ENCODE results near the gene IP6K3.

Gene IP6K3

DNA sequence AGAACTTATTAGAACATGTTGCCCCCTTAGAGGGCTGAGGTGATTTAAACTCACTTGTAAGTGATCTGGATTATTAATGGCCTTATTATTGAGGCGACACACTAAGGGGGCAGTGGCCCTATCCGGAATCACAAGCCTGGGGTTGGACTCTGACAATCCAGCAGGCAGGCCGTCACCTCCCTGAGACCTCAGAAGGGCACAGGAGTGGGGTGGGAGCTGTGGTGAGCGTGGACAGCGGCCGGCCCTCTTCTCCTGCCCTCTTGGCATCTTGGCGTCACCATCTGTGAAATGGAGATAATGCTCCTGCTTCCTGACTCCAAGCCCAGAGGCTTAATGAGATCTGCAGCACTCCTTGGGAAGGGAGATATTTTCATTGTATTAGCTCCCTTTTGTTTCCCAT, 19.6 kb downstream of the IP6K3 start:
- no peak overlapping the region for H3K4me3 ChIP-seq (ENCODE audit: low read length)
- no peaks in the 10 kb centered on the region for H3K4me1 ChIP-seq (ENCODE audit: low read length)
- no peaks in the 10 kb centered on the region for H3K9me3 ChIP-seq (ENCODE audit: insufficient read depth, low read length)
- TF ChIP-seq, protein P1, sequence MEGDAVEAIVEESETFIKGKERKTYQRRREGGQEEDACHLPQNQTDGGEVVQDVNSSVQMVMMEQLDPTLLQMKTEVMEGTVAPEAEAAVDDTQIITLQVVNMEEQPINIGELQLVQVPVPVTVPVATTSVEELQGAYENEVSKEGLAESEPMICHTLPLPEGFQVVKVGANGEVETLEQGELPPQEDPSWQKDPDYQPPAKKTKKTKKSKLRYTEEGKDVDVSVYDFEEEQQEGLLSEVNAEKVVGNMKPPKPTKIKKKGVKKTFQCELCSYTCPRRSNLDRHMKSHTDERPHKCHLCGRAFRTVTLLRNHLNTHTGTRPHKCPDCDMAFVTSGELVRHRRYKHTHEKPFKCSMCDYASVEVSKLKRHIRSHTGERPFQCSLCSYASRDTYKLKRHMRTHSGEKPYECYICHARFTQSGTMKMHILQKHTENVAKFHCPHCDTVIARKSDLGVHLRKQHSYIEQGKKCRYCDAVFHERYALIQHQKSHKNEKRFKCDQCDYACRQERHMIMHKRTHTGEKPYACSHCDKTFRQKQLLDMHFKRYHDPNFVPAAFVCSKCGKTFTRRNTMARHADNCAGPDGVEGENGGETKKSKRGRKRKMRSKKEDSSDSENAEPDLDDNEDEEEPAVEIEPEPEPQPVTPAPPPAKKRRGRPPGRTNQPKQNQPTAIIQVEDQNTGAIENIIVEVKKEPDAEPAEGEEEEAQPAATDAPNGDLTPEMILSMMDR (IDR thresholded peaks at IDR 0.05; ENCODE audit: low read depth, low read length), result no peak
- TF ChIP-seq EZH2phosphoT487 (IDR thresholded peaks at IDR 0.05; ENCODE audit: low read depth), result no peak
- H3K4me2 ChIP-seq (ENCODE audit: low read length), result no peak overlapping the region
- peaks cover 25% of the 10 kb centered on the region for H3K27me3 ChIP-seq (ENCODE audit: low read depth, low read length)
- no peak overlapping the region for H2AFZ ChIP-seq (ENCODE audit: low read depth, low read length)
- H4K20me1 ChIP-seq (ENCODE audit: insufficient read depth, low read length), result no peaks in the 10 kb centered on the region
- no peak overlapping the region for H3K27ac ChIP-seq (ENCODE audit: low read length)
- H3K9ac ChIP-seq (ENCODE audit: low read length), result no peak overlapping the region
- H3K79me2 ChIP-seq (ENCODE audit: low read length), result no peaks in the 10 kb centered on the region
- no peaks in the 10 kb centered on the region for H3K36me3 ChIP-seq (replicated peaks; ENCODE audit: low read depth, low read length)

DNA sequence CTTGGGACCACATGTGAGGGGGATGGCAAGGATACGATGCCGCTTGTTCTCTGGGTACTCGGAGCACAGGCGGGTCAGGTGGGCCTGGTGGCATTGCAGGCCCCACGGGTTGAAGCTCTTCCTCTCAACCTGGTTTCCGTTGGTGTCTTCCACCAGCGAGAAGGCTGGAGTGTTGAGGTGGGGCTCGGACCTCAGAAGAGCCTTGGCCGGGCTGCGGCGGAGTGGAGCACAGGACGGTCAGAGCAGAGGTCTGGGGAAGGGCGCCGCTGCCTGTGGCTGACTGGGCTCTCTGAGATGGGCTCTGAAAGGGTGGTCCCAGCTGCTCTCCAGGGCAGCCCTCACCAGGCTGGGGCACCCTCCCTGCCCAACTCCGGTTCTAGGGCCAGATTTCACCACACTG, 20.0 kb downstream of the IP6K3 start:
- no peaks in the 10 kb centered on the region for H3K36me3 ChIP-seq (replicated peaks; ENCODE audit: low read depth, low read length)
- peaks cover 27% of the 10 kb centered on the region for H3K27me3 ChIP-seq (ENCODE audit: low read depth, low read length)
- no peak overlapping the region for H3K4me2 ChIP-seq (ENCODE audit: low read length)
- H3K79me2 ChIP-seq (ENCODE audit: low read length), result no peaks in the 10 kb centered on the region
- H3K9ac ChIP-seq (ENCODE audit: low read length), result no peak overlapping the region
- H3K4me1 ChIP-seq (ENCODE audit: low read length), result no peaks in the 10 kb centered on the region
- no peaks in the 10 kb centered on the region for H4K20me1 ChIP-seq (ENCODE audit: insufficient read depth, low read length)
- H2AFZ ChIP-seq (ENCODE audit: low read depth, low read length), result no peak overlapping the region
- no peaks in the 10 kb centered on the region for H3K9me3 ChIP-seq (ENCODE audit: insufficient read depth, low read length)
- TF ChIP-seq, protein P1 (IDR thresholded peaks at IDR 0.05; ENCODE audit: low read depth, low read length), result no peak
- no peak for TF ChIP-seq EZH2phosphoT487 (IDR thresholded peaks at IDR 0.05; ENCODE audit: low read depth)
- no peak overlapping the region for H3K4me3 ChIP-seq (ENCODE audit: low read length)
- H3K27ac ChIP-seq (ENCODE audit: low read length), result no peak overlapping the region

DNA sequence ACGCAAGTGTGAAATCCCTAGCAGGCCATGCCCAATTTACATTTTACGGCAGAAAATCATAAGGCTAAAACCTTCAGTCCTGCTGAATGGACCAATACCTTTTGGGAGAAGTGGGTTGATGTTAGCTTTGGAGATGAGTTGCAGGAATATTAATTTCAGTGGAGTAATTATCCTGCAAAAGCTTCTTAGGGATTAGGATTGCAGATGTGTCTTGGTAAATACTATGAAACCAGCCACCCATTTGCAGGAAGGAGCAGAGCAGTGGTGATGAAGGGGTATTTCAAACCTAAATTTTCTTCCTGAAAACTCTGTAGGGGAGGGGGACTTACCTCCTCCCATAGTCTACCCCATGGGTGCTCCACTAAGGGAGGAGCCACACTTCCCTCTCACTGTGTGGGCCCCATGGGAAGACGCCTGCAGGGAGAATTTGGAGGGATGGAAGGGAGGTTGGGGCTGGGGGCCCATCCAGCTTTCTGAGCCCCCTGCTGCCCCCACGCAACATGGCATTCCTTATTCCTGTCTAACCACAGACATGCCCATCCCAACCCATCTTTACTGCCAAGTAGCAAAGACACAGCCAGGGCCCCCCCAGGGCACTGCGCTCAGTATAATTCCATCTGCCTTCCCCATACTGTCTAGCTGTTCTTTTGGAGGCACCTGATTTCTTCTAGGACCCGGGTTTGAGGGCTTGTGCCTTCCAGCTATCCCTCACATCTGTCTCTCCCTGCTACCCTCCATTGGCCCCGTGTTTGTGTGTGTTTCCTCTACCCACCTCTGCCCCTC, 20.6 kb downstream of the IP6K3 start:
- Histone ChIP-seq H3K27me3 (ENCODE audit: low read depth, low read length) (peaks cover 27% of the 10 kb centered on the region), H2AFZ (ENCODE audit: low read depth, low read length) (no peak overlapping the region), H3K4me3 (ENCODE audit: low read length) (no peak overlapping the region), H4K20me1 (ENCODE audit: insufficient read depth, low read length) (no peaks in the 10 kb centered on the region), H3K79me2 (ENCODE audit: low read length) (no peaks in the 10 kb centered on the region), H3K4me2 (ENCODE audit: low read length) (no peak overlapping the region), H3K9me3 (ENCODE audit: insufficient read depth, low read length) (no peaks in the 10 kb centered on the region), H3K4me1 (ENCODE audit: low read length) (peaks cover 5% of the 10 kb centered on the region), H3K36me3 (replicated peaks; ENCODE audit: low read depth, low read length) (no peaks in the 10 kb centered on the region), H3K27ac (ENCODE audit: low read length) (no peak overlapping the region), H3K9ac (ENCODE audit: low read length) (no peak overlapping the region)
- TF ChIP-seq, protein P1 (IDR thresholded peaks at IDR 0.05; ENCODE audit: low read depth, low read length), result no peak
- no peak for TF ChIP-seq EZH2phosphoT487 (IDR thresholded peaks at IDR 0.05; ENCODE audit: low read depth)

DNA sequence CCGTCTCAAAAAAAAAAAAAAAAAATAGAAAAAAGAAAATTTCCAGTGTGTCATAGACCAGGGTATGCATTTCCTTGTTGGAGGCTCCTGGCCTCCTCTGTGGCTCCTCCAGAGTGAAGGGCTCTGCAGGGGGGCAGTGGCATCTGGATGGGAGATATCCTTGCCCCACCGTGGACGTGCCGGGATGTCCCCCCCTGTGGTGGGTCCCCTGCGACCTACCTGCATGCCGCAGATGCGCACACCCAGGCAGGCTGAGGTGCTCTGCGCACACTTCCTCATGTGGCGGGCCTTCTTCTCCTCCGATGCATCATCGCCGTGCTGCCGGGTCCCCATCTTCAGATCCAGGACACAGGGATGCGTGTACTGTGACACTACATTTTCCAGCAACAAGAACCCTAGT, 21.5 kb downstream of the IP6K3 start:
- H3K27ac ChIP-seq (ENCODE audit: low read length), result no peak overlapping the region
- no peaks in the 10 kb centered on the region for H3K36me3 ChIP-seq (replicated peaks; ENCODE audit: low read depth, low read length)
- TF ChIP-seq EZH2phosphoT487 (IDR thresholded peaks at IDR 0.05; ENCODE audit: low read depth), result no peak
- TF ChIP-seq, protein P1 (IDR thresholded peaks at IDR 0.05; ENCODE audit: low read depth, low read length), result no peak
- H4K20me1 ChIP-seq (ENCODE audit: insufficient read depth, low read length), result no peaks in the 10 kb centered on the region
- no peak overlapping the region for H3K9ac ChIP-seq (ENCODE audit: low read length)
- no peak overlapping the region for H3K4me3 ChIP-seq (ENCODE audit: low read length)
- no peak overlapping the region for H2AFZ ChIP-seq (ENCODE audit: low read depth, low read length)
- no peaks in the 10 kb centered on the region for H3K9me3 ChIP-seq (ENCODE audit: insufficient read depth, low read length)
- no peak overlapping the region for H3K4me2 ChIP-seq (ENCODE audit: low read length)
- H3K27me3 ChIP-seq (ENCODE audit: low read depth, low read length), result peaks cover 27% of the 10 kb centered on the region
- H3K79me2 ChIP-seq (ENCODE audit: low read length), result no peaks in the 10 kb centered on the region
- peaks cover 10% of the 10 kb centered on the region for H3K4me1 ChIP-seq (ENCODE audit: low read length)

All from OCI-LY3 (cell line).